GM21360 (cell line): ENCODE results near the gene SLC30A3.
"Not testable (repeated sequence)": the region's sequence is repeated elsewhere in the genome, so short reads cannot be mapped to it uniquely, and the experiment has no call there.

Experiments used
- ATAC-seq: cut with Tn5 transposase; IDR thresholded peaks from one replicate; pipeline ENCODE4 v1.9.1; 2021; ENCODE audit warnings: mild to moderate bottlenecking, moderate library complexity; ENCODE audit not compliant: unreplicated experiment

Gene SLC30A3, protein sequence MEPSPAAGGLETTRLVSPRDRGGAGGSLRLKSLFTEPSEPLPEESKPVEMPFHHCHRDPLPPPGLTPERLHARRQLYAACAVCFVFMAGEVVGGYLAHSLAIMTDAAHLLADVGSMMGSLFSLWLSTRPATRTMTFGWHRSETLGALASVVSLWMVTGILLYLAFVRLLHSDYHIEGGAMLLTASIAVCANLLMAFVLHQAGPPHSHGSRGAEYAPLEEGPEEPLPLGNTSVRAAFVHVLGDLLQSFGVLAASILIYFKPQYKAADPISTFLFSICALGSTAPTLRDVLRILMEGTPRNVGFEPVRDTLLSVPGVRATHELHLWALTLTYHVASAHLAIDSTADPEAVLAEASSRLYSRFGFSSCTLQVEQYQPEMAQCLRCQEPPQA

DNA sequence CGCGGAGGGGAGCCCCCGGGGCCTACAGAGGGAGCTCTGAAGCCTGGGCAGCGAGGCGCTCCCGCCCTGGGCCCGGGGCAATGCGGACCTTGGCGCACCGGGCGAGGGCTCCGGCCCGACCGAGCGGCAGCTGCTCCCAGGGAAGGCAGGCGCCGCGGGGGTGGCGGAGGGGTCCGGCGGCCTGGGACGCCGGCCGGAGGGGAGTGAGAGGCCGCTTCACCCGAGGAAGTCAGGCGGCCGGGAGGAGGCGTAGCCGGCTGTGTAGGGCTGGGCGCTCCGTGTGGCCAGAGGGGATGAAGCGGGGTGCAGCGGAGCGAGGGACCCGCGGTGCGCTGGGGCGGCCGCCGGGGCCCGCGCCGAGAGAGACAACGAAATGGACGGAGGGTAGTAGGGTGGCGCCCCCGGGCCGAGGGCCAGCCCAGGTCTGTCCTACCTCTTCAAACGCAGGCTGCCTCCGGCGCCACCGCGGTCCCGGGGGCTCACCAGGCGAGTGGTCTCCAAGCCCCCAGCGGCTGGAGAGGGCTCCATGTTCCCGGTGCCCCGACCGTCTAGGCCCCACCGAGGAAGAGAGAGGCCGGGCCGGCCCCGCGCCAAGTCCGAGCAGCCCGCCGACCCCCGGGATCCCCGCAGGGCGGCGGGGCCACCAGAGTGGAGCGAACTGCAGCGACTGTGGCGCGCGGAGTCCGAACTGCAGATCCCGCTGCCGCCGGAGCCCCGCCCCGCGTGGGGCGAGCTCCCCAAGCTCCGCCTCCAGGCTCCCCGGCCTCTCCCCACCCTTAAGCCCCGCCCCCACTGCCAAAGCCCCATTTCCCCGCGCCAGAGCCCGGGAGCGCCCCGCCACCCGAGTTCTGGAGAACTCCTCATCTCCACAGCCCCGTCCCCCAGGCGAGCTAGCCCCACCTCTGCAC is at the start of gene SLC30A3:
SLC30A3 (minus strand) TSS at position 669 of the 908 bp plus-strand sequence; CDS start at position 528, 141 bp downstream.
- ATAC-seq: no peak

DNA sequence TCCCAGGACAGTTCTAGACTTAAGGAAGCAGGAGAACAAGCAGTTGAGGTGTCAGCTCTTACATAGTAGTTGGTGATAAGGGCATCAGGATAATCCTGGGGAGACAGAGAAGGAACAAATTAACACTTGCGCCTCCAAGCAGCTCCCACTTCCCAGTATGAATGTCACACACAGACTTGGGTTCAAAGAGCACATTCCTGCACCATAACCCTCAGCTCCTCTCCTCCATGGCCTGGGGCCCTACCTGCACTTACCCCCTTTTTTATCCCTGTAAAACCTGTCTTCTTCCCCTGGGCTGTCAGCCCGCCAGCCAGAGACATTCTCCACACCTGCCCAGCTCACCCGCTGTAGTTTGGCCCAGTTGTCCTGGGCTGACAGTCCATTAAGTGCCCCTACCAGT is 49.3 kb upstream of the SLC30A3 start:
- no peak for ATAC-seq

DNA sequence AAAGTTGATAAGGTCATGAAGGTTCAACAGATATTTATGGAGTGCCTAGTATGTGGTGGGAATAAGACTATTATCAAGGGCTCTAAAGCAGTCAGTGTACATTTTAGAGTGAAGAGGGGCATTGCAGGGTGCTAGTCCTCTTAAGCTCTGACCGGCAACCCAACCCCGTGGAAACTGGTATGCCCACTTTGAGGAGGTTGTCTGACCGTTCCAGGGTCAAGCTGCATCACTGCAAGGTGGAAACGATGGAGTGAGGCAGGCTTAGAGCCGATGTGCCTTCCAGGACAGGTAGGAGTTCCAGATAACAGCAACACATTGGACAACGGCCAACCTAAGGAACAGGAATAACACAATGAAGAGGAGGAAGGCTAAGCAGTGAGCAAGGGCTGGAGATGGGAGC is 46.8 kb upstream of the SLC30A3 start:
- ATAC-seq: no peak

DNA sequence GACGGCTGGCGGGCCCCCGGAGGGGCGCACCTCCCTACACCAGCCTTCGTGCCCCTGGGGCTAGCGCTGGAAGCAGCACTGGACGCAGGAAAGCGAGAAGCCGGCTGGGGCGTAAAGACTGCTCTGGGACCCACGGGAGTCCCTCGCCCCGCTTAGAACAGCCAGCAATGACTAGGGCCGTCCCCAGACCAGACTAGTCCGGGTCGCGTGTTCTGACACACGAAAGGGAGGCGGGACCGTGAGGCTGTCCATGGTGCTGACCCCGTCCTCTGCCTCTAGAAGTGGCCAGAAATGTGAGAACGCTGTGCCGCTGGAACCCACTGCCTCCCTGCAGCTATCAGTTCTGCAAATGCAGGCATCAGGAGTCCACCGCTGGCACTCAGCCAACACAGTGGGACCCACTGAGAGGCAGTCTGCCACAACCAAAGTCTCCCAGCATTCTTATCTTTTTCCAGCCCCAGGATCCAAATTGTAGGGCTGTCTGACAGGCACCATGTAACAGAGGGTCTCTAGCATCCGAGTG is 45.6 kb upstream of the SLC30A3 start, which contains the start of gene UCN:
UCN (minus strand) TSS at position 87 of the 523 bp plus-strand sequence. CDS start 550 bp downstream, outside the sequence.
- ATAC-seq: no peak

DNA sequence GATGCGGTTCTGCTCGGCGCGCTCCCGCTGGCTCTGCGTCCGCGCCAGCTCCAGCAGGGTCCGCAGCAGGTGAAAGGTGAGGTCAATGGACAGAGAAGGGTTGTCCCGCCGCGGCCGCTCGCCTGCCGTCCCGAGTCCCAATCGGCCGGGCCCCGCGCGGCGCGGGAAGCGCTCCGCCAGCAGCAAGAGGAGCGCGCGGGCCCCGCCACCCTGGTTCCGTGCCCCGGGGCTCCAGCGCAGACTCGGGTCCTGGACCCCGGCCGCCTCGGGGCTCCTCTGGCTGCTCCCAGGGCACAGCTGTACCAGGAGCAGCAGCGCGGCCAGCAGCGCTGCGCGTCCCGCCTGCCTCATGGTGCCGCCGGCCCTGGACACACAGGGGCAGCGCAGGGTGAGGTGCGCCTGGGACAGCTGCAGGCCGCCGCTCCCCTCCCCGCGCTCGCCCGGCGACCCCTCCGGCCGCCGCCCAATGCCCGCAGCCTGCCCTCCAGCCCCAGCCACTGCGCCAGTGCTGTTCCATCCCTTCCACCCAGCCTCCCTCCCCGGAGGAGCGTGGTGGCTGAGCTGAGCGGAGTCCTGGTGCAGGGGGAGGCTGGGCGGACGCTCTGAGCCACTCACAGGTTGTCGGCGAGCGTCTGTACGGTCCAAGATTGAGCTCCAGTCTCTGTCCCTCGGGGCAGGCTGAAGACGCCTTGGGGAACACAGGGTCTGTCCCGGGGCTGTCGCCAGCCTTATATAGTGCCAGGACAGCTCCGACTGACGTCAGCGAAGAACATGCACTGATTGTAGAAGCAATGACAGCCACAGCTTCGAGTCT is 44.9 kb upstream of the SLC30A3 start:
- ATAC-seq: no peak

DNA sequence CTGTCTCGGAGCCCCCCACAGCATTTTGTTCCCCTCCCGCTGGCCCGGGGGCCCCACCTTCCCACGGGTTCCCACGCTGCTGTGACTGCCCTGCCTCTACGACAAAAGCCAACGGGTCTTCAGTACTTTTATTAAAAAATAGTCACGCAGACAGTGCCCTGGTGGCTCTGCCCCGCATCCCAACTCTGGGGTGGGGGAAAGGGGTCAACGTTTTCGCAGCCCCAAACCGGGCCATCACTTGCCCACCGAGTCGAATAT is 44.4 kb upstream of the SLC30A3 start:
- ATAC-seq: no peak

DNA sequence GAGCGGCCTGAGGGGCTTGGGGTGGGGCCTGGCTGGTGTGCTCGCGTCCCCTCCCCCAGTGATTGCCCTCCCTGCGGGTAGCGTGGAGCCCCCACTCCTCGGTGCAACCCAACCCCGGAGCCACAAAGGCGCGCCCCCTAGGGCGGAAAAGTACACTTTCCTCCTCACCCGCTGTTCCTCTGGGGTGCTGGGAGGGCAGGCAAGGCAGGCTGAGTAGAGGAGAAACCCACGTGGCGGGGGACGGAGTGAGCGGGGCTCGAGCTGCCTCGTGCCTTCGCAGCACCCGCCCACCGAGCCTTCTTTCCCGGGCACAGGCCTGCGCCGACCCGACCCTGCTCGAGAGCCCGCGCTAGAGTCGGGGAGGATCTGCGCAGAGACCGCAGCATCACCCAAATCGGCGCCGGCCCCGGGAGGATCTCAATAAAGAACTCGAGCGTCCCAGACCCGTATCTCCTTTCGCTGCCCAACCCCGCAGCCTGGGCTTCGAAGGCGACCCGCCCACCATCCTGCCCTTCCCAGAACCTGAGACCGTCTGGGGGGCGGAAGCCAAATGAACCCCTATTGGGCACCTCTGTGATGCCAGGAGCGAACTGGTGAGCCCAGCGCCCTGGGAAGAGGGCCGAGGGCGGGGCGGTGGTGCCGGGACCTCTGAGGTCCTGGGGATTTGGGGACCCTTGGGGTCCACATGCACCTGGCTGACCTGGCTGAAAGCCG is 43.9 kb upstream of the SLC30A3 start:
- no peak for ATAC-seq

DNA sequence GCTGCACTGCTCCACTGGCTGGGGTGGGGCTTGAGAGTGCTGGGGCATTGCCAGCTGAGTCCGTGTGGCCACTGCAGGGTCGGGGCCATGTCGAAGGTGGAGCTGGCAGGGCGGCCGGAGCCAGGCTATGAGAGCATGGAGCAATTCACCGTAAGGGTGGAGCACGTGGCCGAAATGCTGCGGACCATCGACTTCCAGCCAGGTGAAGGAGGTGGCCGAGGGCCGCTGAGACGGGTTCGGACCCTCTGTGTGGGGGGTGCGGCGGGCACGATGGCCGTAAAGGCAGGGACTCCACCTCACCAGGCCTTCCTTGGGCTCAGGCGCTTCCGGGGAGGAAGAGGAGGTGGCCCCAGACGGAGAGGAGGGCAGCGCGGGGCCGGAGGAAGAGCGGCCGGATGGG is 43.3 kb upstream of the SLC30A3 start:
- no peak for ATAC-seq

DNA sequence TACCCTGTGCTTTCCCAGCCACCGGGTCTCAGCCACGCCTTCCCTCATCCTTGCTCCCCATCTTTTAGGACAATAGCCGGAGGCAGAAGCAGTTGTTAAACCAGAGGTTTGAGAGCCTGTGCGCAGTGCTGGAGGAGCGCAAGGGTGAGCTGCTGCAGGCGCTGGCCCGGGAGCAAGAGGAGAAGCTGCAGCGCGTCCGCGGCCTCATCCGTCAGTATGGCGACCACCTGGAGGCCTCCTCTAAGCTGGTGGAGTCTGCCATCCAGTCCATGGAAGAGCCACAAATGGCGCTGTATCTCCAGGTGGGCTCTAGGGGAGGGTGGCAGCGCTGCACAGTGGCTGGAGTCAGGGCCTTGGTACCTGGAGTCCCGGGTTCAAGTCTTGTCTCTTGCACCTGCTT is 42.7 kb upstream of the SLC30A3 start:
- no peak for ATAC-seq

DNA sequence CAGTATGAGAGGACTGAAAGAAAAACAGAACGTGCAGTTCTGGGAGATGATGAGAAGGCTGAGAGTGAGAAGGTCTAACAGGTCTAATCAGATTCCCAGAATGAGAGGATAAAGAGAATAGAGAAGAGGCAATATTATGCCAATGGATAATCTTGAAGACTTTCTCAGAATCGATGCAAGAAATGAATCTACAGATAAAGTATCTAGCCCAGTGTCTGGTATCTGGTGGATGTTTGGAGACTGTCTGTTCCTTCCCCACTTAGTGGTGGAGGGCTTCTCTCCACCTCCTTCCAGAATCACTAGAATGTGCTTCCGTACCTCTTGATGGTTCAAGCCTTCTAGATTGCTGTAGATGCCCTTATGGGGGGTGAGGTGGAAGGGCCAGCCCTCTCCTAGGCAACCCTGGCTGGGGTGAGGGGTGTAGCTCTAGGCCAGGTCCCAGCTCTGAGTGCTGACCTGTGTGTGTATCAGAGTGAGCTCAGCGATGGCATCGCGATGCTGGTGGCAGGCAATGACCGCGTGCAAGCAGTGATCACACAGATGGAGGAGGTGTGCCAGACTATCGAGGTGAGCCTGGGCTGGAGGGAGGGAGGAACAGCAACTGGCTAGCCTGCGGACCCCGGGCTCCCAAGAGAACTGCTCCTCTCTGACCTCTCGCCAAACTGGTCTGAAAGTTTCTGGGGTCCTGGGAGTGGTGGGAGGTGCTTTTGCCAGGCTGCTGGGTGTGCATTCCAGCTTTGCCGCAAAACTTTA is 41.8 kb upstream of the SLC30A3 start:
- ATAC-seq: no peak

DNA sequence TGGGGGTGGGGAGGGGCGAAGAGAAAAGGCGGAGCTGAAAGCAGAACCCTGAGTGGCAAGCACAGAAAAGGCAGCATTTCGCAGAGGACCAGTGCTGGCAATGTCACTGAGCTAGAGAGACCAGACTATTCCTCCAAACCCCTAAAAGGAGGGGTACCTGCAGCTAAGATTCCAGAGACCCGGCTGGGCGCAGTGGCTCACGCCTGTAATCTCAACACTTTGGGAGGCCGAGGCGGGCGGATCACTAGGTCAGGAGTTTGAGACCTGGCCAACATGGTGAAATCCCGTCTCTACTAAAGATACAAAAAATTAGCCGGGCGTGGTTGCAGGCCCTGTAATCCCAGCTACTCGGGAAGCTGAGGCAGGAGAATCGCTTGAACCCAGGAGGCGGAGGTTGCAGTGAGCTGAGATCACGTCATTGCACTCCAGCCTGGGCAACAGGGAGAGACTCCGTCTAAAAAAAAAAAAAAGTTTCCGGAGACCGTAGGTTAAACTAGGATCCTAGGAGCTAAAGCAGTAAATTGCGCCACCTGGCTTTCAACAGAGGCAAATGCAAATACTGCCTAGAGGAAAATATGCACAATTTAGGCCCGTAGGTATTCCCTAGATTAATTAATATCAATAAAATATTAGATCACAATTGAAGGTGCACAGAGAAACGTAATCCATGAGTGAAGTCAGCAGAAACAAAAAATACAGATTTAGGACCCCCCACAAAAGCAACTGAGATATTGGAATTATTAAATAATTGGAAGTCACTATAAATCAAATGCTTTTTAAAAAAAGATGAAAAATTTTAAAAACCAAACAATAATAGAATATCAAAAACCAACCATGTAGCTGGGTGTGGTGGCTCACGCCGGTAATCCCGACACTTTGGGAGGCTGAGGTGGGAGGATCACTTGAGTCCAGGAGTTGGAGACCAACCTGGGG is 40.5 kb upstream of the SLC30A3 start:
- no peak for ATAC-seq

DNA sequence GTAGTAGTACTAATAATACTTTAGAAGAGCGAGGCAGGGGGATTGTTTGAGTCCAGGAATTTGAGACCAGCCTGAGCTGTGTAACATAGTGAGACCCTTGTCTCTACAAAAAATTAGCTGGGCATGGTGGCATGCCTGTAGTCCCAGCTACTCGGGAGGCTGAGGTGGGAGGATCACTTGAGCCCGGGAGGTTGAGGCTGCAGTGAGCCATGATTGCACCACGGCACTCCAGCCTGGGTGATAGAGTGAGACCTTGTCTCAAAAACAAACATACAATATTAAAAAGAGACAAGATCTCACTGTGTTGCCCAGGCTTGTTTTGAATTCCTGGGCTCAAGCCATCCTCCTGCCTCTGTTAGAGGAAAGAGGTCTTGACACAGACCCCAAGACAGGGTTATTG is 37.8 kb upstream of the SLC30A3 start:
- not testable (repeated sequence) for ATAC-seq

DNA sequence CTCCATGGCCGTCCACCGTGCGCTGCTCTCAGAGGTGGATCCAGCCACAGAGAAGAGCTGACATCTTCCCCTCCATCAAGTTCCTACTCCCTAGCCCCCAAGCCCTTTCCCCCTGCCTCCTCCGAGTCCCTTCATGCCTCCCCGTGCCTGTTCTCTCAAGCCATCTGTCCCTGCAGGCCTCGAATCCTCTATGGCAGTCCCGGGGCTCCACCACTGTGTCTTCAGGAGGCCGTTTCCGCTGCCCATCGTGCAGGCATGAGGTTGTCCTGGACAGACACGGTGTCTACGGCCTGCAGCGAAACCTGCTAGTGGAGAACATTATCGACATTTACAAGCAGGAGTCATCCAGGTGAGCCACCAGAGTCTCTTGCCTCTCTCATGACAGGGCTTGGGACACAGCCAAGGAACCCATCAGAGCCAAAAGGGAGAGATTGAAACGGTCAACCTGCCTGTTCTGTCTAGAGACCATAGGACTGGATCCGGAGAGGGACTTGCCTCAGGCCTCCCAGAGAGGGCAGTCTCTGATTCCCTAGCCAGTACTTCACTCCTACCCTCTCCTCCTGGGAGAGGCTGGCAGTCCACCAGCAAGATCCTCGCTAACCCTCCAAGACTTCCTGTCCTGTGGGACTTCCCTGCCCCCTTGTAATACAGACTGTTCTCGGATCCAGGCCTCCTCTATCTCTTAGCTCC is 35.7 kb upstream of the SLC30A3 start:
- no peak for ATAC-seq

DNA sequence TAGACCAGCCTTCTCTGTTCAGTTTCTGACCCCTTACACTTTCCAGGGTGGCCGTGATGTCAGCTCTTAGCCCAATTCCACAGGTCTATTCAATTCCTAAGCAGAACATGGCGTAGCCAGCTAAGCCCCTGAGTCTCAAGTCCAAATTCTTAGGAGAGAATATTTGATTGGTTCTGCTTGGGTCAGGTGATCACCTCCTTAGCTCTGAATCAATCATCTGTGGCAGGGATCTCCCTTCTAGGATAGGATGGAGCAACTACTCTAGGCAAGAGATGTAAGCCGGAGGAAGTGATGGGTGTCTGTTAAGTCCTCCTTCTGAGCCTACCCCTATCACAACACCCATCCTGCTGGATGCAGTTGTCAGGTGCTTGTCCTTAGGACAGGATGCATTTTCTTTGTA is 34.3 kb upstream of the SLC30A3 start:
- ATAC-seq: no peak

DNA sequence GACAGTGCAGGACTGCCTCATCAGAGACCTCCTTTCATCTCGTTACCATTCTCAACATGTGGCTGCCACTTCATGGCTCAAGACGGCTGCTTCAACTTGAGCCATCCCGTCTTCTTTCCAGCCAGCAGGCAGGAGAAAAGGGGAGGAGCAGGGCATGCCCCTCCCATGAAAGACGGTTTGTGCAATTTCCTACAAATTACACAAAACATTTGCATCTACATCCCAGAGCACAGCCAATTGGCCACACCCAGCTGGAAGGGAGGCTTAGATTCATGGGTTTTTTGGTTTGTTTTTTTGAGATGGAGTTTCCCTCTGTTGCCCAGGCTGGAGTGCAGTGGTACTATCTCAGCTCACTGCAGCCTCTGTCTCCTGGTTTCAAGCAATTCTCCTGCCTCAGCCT is 33.6 kb upstream of the SLC30A3 start:
- no peak for ATAC-seq

DNA sequence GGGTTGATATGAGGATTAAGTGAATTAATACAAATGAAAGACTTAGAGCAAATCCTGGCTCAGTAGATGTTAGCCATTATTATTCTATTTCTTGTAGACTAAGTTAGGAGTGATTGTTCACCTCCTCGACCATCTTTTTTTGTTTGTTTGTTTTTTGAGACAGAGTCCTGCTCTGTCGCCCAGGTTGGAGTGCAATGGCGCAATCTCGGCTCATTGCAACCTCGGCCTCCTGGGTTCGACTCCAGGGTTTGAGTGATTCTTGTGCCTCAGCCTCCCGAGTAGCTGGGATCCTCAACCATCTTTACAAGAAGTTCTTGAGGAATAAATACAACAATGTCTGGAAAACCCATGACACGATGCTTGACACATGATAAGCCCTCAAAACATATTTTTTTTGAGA is 32.1 kb upstream of the SLC30A3 start:
- ATAC-seq: no peak

DNA sequence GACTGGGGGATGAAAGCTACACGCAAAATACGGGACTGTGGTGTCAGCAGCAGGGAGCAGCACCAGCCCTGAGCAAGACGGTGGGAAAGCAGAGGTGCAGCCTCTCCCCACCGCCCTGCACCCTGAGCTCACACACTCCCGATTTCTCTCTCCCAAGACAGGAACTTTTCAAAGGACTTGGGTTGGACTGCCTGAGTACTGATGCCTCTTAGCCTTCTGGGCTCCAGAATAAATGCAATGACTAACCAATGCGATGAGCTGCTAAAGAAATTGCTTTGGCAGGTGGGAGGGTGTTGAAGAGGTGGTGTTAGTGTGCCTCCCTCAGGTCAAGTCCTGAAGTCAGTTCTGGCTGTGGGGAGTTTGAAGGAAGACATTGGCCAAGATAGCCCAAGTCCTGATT is 29.0 kb upstream of the SLC30A3 start:
- ATAC-seq: no peak

DNA sequence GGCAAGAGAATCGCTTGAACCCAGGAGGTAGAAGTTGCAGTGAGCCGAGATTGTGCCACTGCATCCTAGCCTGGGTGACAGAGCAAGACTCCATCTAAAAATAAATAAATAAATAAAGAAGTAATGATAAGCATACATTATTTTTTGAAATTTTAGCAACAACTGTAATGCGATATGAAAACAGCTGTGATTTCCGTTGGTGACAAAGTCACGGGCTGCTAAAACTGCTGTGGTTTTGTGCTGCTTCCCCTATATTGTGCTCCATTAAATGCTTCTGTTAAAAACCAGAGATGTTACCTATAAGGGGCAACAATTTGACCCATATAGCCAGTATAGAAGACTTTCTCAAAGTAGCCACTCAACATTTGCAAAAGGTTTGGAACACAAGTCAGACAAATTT is 27.7 kb upstream of the SLC30A3 start:
- no peak for ATAC-seq
